Immature natural killer cell (primary cell): ENCODE measurements around the gene LSM5. TPM values are rescaled to one million over a fixed set of nuclear protein-coding genes. Genes with fewer than 3 reads are reported as not detected.
"Not testable (repeated sequence)": the region's sequence is repeated elsewhere in the genome, so short reads cannot be mapped to it uniquely, and the experiment has no call there.

Source experiments
- DNase-seq, 3 donors: peaks; one replicate each; pipeline ENCODE4 v3.0.0; 2022; ENCODE audit warnings: mixed read lengths in 1 of 3
- H3K27ac Mint-ChIP-seq, 6 donors: one replicate each; pipeline ENCODE4 v1.8.0; 2020; ENCODE audit warnings: mixed read lengths in 6 of 6, mild to moderate bottlenecking in 5 of 6, inconsistent platforms in 4 of 6, moderate library complexity in 3 of 6
- H3K27me3 Mint-ChIP-seq, 3 donors: one replicate each; pipeline ENCODE4 v1.8.0; 2020 to 2021; ENCODE audit warnings: low read depth in 3 of 3, mild to moderate bottlenecking in 3 of 3, mixed read lengths in 3 of 3, moderate library complexity in 3 of 3, inconsistent platforms in 1 of 3
- H3K36me3 Mint-ChIP-seq, 3 donors: one replicate each; pipeline ENCODE4 v1.8.0; 2020; ENCODE audit warnings: mixed read lengths in 3 of 3, inconsistent platforms in 2 of 3, mild to moderate bottlenecking in 2 of 3
- H3K4me1 Mint-ChIP-seq, 2 donors: one replicate each; pipeline ENCODE4 v1.8.0; 2020; ENCODE audit warnings: inconsistent platforms in 2 of 2, mild to moderate bottlenecking in 2 of 2, mixed read lengths in 2 of 2, moderate library complexity in 1 of 2
- H3K4me3 Mint-ChIP-seq, 5 donors: one replicate each; pipeline ENCODE4 v1.8.0; 2020; ENCODE audit warnings: mild to moderate bottlenecking in 5 of 5, mixed read lengths in 5 of 5, inconsistent platforms in 3 of 5, moderate library complexity in 3 of 5
- H3K9me3 Mint-ChIP-seq, 6 donors: one replicate each; pipeline ENCODE4 v1.8.0; 2020; ENCODE audit warnings: mild to moderate bottlenecking in 6 of 6, mixed read lengths in 6 of 6, inconsistent platforms in 4 of 6, moderate library complexity in 3 of 6
- polyA plus RNA-seq, 3 donors: library from polyadenylated mRNA; unstranded; fragments of 300-500 nt; fragmentation: Illumina TruSeq; gene quantifications; one replicate each; pipeline ENCODE4 v1.2.3, GENCODE V29; 2021

LSM5 gene
- polyA plus RNA-seq, 3 donors from 2014 or later: 79.3 to 87.8 (median 80.6) TPM

- not testable (repeated sequence) for H3K27ac Mint-ChIP-seq, H3K4me1 Mint-ChIP-seq, H3K36me3 Mint-ChIP-seq, H3K4me3 Mint-ChIP-seq, H3K9me3 Mint-ChIP-seq, H3K27me3 Mint-ChIP-seq, DNase-seq
Measured at GRCh38 chr7:32464641-32465416, 25.4 kb downstream of the LSM5 start.

- peaks cover 0 to 3% (median 0%) of the 10 kb centered on the region in 6 donors for H3K9me3 Mint-ChIP-seq
- H3K27ac Mint-ChIP-seq: no peak overlapping the region
- no peak overlapping the region for H3K4me3 Mint-ChIP-seq
Measured at GRCh38 chr7:32462977-32463376, 27.2 kb downstream of the LSM5 start.

GRCh38 chr7:32462451-32462850 lies 27.7 kb downstream of the LSM5 start:
- no peak for DNase-seq
- Mint-ChIP-seq H3K9me3 (peaks cover 0 to 3% (median 0%) of the 10 kb centered on the region in 6 donors), H3K4me3 (no peak overlapping the region), H3K27ac (no peak overlapping the region), H3K27me3 (peaks cover 1 to 5% (median 3%) of the 10 kb centered on the region in 3 donors), H3K4me1 (no peaks in the 10 kb centered on the region), H3K36me3 (no peaks in the 10 kb centered on the region)

More at GRCh38 chr7:32462977-32463376, 27.2 kb downstream of the LSM5 start:
- DNase-seq: no peak
- H3K27me3 Mint-ChIP-seq: peaks cover 0 to 3% (median 2%) of the 10 kb centered on the region in 3 donors
- H3K36me3 Mint-ChIP-seq: no peaks in the 10 kb centered on the region
- no peaks in the 10 kb centered on the region for H3K4me1 Mint-ChIP-seq

GRCh38 chr7:32461484-32461883 lies 28.7 kb downstream of the LSM5 start:
- Mint-ChIP-seq H3K9me3 (peaks cover 0 to 3% (median 0%) of the 10 kb centered on the region in 6 donors), H3K4me3 (no peak overlapping the region), H3K27me3 (peaks cover 1 to 6% (median 2%) of the 10 kb centered on the region in 3 donors), H3K27ac (no peak overlapping the region), H3K36me3 (no peaks in the 10 kb centered on the region), H3K4me1 (no peaks in the 10 kb centered on the region)
- no peak for DNase-seq

GRCh38 chr7:32459788-32460187 lies 30.4 kb downstream of the LSM5 start:
- no peak overlapping the region for H3K27ac Mint-ChIP-seq
- DNase-seq: no peak
- H3K36me3 Mint-ChIP-seq: no peaks in the 10 kb centered on the region
- no peak overlapping the region for H3K4me3 Mint-ChIP-seq
- peaks cover 0 to 3% (median 0%) of the 10 kb centered on the region in 6 donors for H3K9me3 Mint-ChIP-seq
- H3K4me1 Mint-ChIP-seq: no peaks in the 10 kb centered on the region
- peaks cover 0 to 6% (median 1%) of the 10 kb centered on the region in 3 donors for H3K27me3 Mint-ChIP-seq

GRCh38 chr7:32458025-32458424 lies 32.2 kb downstream of the LSM5 start:
- H3K27ac Mint-ChIP-seq: no peak overlapping the region
- no peaks in the 10 kb centered on the region for H3K4me1 Mint-ChIP-seq
- no peaks in the 10 kb centered on the region for H3K36me3 Mint-ChIP-seq
- H3K27me3 Mint-ChIP-seq: peaks cover 1 to 11% (median 4%) of the 10 kb centered on the region in 3 donors
- H3K4me3 Mint-ChIP-seq: no peak overlapping the region
- no peak for DNase-seq
- H3K9me3 Mint-ChIP-seq: peaks cover 0 to 3% (median 0%) of the 10 kb centered on the region in 6 donors

GRCh38 chr7:32453341-32454011 lies 36.7 kb downstream of the LSM5 start:
- H3K9me3 Mint-ChIP-seq: peaks cover 0 to under 1% (median 0%) of the 10 kb centered on the region in 6 donors
- H3K36me3 Mint-ChIP-seq: no peaks in the 10 kb centered on the region
- H3K4me3 Mint-ChIP-seq: no peak overlapping the region
- no peak for DNase-seq
- no peak overlapping the region for H3K27ac Mint-ChIP-seq
- H3K27me3 Mint-ChIP-seq: peaks cover 2 to 11% (median 8%) of the 10 kb centered on the region in 3 donors
- H3K4me1 Mint-ChIP-seq: no peaks in the 10 kb centered on the region

- Mint-ChIP-seq H3K27me3 (peaks cover 1 to 10% (median 7%) of the 10 kb centered on the region in 3 donors), H3K27ac (no peak overlapping the region), H3K36me3 (no peaks in the 10 kb centered on the region), H3K4me3 (no peak overlapping the region), H3K9me3 (peaks cover 0 to 2% (median 0%) of the 10 kb centered on the region in 6 donors), H3K4me1 (no peaks in the 10 kb centered on the region)
- DNase-seq: no peak
Measured at GRCh38 chr7:32447218-32447617, 43.0 kb downstream of the LSM5 start.

- H3K36me3 Mint-ChIP-seq: no peaks in the 10 kb centered on the region
- no peaks in the 10 kb centered on the region for H3K4me1 Mint-ChIP-seq
- no peak overlapping the region for H3K4me3 Mint-ChIP-seq
- peaks cover 3 to 11% (median 6%) of the 10 kb centered on the region in 3 donors for H3K27me3 Mint-ChIP-seq
- H3K27ac Mint-ChIP-seq: no peak overlapping the region
- peaks cover 0 to 3% (median 0%) of the 10 kb centered on the region in 6 donors for H3K9me3 Mint-ChIP-seq
- no peak for DNase-seq
Measured at GRCh38 chr7:32436146-32436928, 53.8 kb downstream of the LSM5 start.

Other genes starting within 250 kb of the LSM5 start
- 10 to 100 TPM in 1 of 3 donors, 1 to 10 TPM in 2; 8.4 to 14.5 (median 9.3) TPM for gene AVL9, start 5.1 kb upstream of the LSM5 start, polyA plus RNA-seq